HG03196 (cell line): Measurements from ENCODE around the gene PFKFB3.
"Not testable (repeated sequence)": the region's sequence is repeated elsewhere in the genome, so short reads cannot be mapped to it uniquely, and the experiment has no call there.

Experiments used
- ATAC-seq: cut with Tn5 transposase; IDR thresholded peaks from one replicate; pipeline ENCODE4 v1.9.1; 2021; ENCODE audit not compliant: unreplicated experiment

The PFKFB3 gene

GRCh38 chr10:6201516-6201975 lies 1.2 kb upstream of the PFKFB3 start:
- peak; percentile 45 for ATAC-seq

DNA sequence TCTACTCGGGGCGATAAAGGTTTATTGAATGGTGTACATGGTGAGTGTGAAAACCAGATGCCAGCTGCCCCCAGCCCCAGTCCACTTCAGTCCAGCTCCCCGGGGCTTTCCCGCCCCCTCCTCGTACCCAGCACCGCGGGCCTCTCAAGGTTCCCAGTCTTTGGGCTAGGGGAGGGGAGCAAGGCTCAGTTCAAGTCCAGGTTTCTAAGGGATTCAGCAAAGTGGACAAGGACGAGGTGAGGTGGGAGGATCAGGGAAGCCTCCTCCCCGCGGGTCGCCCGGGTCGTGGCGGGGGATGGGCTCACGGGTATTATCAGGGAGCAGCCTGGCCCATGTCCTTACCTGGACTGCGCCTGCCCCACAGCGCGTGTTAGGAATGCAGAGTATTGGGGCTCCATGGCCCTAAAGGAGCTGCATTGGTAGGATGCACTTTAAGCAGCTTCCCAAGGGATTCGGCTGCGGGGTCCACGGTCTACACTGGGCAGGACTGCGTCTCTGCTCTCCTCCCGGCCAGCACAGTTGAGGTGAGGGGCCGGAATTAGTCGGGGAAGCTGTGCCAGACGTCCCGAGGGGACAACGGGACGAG lies 541 bp upstream of the PFKFB3 start:
- ATAC-seq, result peak; percentile 2

- peak; percentile 38 for ATAC-seq
These were observed 765 bp downstream of the PFKFB3 start for GRCh38 chr10:6203331-6204062.

GRCh38 chr10:6204063-6204340 lies 1.3 kb downstream of the PFKFB3 start:
- no peak for ATAC-seq

- no peak for ATAC-seq
These were observed 1.8 kb downstream of the PFKFB3 start for GRCh38 chr10:6204341-6205191.

DNA sequence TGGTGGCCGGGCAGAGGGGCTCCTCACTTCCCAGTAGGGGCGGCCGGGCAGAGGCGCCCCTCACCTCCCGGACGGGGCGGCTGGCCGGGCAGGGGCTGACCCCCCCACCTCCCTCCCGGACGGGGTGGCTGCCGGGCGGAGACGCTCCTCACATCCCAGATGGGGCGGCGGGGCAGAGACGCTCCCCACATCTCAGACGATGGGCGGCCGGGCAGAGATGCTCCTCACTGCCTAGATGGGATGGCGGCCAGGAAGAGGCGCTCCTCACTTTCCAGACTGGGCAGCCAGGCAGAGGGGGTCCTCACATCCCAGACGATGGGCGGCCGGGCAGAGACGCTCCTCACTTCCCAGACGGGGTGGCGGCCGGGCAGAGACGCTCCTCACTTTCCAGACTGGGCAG lies 3.8 kb downstream of the PFKFB3 start:
- not testable (repeated sequence) for ATAC-seq

- no peak for ATAC-seq
These were observed 4.9 kb downstream of the PFKFB3 start for GRCh38 chr10:6207658-6208057.

DNA sequence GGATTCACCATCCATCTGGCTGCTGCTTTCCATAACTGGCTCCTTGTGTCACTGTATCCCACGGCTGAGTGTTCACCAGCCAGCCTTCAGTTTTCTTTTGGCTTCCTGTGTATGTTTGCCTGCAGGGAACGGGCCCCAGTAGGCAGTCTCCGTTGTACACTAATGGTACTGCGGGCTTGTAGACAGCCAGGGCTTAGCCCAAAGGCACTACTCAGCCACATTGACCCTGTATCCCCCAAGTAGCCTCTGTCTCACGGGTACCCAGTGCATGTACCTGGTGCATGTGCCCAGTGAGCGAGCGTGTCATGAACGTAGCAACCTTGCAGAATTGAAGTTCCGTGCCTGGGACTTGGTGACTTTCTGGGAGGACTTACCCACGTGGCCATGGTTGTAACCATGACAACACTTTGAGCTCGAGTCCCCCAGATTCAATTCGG lies 6.1 kb downstream of the PFKFB3 start:
- ATAC-seq, result no peak

GRCh38 chr10:6211341-6211670 lies 8.6 kb downstream of the PFKFB3 start:
- no peak for ATAC-seq

GRCh38 chr10:6211671-6212635 lies 9.2 kb downstream of the PFKFB3 start:
- no peak for ATAC-seq

GRCh38 chr10:6212806-6213205 lies 10.1 kb downstream of the PFKFB3 start:
- no peak for ATAC-seq

- no peak for ATAC-seq
These were observed 10.6 kb downstream of the PFKFB3 start for GRCh38 chr10:6213257-6213905.

DNA sequence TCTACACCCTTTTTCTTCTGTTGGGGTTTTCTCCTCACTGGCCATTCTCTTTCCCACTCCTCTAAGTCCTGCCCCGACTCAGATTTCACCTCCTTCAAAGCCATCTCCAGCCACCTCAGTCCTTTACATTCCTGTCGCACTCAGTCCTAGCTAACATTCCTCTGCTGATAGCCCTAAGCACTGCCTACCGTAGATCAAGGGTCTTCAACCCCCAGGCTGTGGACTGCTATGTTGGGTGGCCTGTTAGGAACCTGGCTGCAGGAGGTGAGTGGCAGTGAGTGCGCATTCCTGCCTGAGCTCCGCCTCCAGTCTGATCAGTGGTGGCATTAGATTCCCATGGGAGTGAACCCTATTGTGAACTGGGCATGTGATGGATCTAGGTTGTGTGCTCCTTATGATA lies 11.2 kb downstream of the PFKFB3 start:
- ATAC-seq, result no peak

DNA sequence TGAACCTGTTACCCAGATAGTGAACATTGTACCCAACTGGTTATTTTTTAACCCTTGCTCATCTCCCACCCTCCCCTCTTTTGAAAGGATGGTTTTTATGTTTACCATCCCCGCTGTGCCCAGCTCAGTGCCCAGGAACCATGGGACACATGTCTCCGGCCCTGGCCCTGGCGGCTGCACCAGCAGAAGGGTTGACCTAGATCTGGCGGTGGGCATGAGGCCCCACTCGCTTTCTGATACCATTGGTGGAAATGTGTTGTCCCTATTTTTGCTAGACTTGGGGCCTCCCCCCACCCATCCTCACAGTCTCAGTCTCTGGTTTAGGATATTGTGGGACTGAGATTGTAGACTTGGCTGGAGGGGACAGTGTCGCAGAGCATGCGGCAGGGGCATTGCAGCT lies 11.9 kb downstream of the PFKFB3 start:
- no peak for ATAC-seq

DNA sequence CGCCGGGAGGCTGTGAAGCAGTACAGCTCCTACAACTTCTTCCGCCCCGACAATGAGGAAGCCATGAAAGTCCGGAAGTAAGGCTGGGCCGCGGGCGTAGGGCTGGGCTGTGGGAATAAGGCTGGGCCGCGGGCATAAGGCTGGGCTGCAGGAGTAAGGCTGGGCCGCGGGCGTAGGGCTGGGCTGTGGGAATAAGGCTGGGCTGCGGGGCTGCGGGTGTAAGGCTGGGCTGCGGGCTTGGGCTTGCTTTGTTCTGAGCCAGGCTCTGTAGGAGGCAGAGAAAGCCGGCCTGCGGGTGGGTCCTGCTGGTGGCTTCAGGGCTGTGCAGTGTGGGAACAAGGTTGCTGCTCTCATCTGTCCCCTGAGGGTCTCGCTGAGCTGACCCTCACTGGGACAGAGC lies 12.5 kb downstream of the PFKFB3 start:
- ATAC-seq, result no peak

- no peak for ATAC-seq
These were observed 13.2 kb downstream of the PFKFB3 start for GRCh38 chr10:6215683-6216484.

DNA sequence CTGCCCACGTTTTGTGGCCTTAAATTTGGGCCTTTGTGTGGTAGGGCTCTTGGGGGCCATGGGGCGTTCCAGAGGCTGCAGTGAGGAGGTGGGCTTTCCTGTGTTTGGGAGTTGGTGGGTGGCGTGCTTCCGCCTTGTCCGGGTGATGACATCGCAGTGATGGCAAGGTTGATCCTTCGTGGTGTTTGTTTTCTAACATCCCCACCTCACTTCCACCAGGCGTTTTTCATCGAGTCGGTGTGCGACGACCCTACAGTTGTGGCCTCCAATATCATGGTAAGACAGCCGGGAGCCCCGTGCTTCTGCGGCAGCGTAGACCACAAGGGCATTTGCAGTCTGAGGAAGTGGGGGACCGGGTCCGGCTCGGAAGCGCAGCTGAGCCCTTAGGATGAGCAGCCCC lies 14.2 kb downstream of the PFKFB3 start:
- no peak for ATAC-seq

DNA sequence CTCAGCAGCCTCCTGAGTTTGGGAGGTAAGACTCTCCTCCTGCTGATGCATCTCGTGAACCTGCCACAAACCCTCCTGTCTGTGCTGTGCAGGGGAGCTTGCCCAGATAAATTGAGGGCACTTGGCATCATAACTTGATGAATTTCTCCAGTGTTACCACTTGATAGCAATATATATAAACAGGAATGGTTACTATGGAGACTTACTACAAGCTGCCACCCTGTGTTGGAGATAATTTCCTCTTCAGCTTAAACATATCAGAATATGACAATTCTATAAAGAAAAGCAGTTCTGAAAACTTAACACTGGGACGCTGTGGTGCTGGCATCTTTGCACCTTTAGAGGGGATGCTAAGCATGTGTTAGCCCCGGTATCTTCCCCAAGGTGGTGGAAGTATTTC lies 14.9 kb downstream of the PFKFB3 start:
- ATAC-seq, result no peak

DNA sequence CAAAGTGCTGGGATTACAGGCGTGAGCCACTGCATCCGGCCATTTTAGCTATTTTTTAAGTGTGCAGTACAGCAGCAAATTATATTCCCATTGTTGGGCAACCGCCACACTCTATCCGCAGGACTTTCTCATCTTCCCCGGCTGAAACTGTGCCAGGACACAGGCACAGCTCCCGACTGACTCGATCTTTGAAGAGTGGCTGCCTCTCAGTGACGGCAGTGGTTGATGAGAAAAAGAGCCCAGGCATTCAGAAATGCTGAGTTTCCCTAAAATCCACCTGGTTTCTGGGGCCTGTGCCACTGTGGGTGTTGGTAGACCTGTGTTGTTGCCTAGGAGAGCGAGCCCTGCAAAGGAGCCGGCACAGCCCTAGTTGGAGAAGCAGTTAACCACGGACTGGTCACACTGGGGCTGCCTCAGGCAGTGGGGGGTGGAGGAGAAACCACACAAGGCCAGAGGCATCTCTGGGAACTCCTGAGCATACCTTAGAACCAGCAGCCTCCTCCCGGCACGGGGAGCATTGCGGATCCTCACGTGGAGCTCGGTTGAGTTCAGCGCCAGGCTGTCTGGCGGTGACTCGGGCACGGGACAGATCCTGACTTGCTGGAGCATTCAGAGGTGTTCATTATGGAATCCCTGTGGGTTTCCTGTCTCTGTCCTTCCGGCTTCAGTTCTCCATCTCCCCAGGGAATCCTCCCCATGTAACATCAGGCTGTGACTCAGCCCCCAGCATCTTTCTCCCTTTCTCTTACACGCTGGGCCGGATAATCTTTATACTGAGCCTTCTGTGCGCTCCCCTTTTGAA lies 16.2 kb downstream of the PFKFB3 start:
- no peak for ATAC-seq
